ENCODE measurements around the gene PEF1. TPM values are rescaled to one million over a fixed set of nuclear protein-coding genes. Genes with fewer than 3 reads are reported as not detected.

The PEF1 gene
- total RNA-seq, 1 experiment from 2014 or later = 56.3 TPM

DNA sequence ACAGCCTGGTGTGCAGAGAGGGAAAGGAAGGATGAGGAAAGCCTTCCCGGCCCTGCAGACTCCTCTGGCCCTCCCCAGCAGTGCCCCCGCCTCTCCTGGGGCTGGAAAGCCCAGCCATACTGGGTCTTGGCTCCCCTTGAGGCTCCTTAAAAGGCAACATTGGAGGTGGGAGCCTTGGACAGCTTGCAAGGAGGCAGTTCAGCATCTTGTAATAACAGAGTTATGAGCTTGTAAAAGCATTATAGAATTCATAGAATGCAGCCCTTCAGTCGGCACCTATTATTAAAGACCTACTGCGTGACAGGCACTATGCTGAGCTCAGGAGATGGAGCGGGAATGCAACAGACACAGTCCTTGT is 64.2 kb downstream of the PEF1 start:
- Histone ChIP-seq H3K27me3 (replicated peaks; ENCODE audit: insufficient read depth, low read depth, low read length, poor library complexity) (no peaks in the 10 kb centered on the region), H3K4me1 (ENCODE audit: insufficient read depth, low read length, poor library complexity, severe bottlenecking) (no peaks in the 10 kb centered on the region), H3K36me3 (ENCODE audit: insufficient read depth, low read length, poor library complexity, severe bottlenecking) (no peaks in the 10 kb centered on the region), H3K9me3 (ENCODE audit: low read depth, low read length, poor library complexity, severe bottlenecking) (no peaks in the 10 kb centered on the region), H3K4me3 (ENCODE audit: low read depth, low read length, poor library complexity, severe bottlenecking) (no peak overlapping the region), H3K27ac (ENCODE audit: low read depth, low read length, poor library complexity, severe bottlenecking) (no peak overlapping the region)
- DNase-seq (ENCODE audit: low spot score) = no peak
- intact Hi-C loops (cut with micrococcal nuclease; ENCODE audit: unreplicated experiment) = no loop called here
- TF ChIP-seq, protein P1, sequence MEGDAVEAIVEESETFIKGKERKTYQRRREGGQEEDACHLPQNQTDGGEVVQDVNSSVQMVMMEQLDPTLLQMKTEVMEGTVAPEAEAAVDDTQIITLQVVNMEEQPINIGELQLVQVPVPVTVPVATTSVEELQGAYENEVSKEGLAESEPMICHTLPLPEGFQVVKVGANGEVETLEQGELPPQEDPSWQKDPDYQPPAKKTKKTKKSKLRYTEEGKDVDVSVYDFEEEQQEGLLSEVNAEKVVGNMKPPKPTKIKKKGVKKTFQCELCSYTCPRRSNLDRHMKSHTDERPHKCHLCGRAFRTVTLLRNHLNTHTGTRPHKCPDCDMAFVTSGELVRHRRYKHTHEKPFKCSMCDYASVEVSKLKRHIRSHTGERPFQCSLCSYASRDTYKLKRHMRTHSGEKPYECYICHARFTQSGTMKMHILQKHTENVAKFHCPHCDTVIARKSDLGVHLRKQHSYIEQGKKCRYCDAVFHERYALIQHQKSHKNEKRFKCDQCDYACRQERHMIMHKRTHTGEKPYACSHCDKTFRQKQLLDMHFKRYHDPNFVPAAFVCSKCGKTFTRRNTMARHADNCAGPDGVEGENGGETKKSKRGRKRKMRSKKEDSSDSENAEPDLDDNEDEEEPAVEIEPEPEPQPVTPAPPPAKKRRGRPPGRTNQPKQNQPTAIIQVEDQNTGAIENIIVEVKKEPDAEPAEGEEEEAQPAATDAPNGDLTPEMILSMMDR (conservative IDR thresholded peaks at IDR 0.05; ENCODE audit: low read depth, low read length) = no peak
- ChIA-PET POLR2A (ENCODE audit: low non-redundant PET) (no interaction called here), CTCF (no interaction called here)
- BruUV-seq (replicated peaks) = no TSS peak

Other genes starting within 250 kb of the PEF1 start
- 0.30 and 0.42 TPM in 2 replicates for gene SERINC2, start 231.7 kb downstream of the PEF1 start, total RNA-seq (2021)
- not detected in 2 replicates for gene TINAGL1, start 68.4 kb downstream of the PEF1 start, total RNA-seq (2021)
- gene HCRTR1, start 27.2 kb downstream of the PEF1 start, total RNA-seq (2021) = not detected in 2 replicates
- 26.6 and 35.7 TPM in 2 replicates for gene COL16A1, start 59.1 kb upstream of the PEF1 start, total RNA-seq (2021)
- 5.9 and 8.6 TPM in 2 replicates for gene ADGRB2, start 119.5 kb upstream of the PEF1 start, total RNA-seq (2021)
- 0.58 and 0.85 TPM in 2 replicates for gene SPOCD1, start 171.1 kb upstream of the PEF1 start, total RNA-seq (2021)

Measured in A673 (cell line).